ENCODE measurements around the gene COMMD10.

- TF ChIP-seq, protein P1, sequence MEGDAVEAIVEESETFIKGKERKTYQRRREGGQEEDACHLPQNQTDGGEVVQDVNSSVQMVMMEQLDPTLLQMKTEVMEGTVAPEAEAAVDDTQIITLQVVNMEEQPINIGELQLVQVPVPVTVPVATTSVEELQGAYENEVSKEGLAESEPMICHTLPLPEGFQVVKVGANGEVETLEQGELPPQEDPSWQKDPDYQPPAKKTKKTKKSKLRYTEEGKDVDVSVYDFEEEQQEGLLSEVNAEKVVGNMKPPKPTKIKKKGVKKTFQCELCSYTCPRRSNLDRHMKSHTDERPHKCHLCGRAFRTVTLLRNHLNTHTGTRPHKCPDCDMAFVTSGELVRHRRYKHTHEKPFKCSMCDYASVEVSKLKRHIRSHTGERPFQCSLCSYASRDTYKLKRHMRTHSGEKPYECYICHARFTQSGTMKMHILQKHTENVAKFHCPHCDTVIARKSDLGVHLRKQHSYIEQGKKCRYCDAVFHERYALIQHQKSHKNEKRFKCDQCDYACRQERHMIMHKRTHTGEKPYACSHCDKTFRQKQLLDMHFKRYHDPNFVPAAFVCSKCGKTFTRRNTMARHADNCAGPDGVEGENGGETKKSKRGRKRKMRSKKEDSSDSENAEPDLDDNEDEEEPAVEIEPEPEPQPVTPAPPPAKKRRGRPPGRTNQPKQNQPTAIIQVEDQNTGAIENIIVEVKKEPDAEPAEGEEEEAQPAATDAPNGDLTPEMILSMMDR (IDR thresholded peaks at IDR 0.05; ENCODE audit: insufficient read depth, low read length, poor library complexity, severe bottlenecking) = no peak
- no peak for TF ChIP-seq EZH2phosphoT487 (conservative IDR thresholded peaks at IDR 0.05; ENCODE audit: low read length)
These were observed 127.4 kb downstream of the COMMD10 start for GRCh38 chr5:116212225-116212624.
